HG02623 (cell line): ENCODE data around the gene ELP6.

Experiments
- ATAC-seq: cut with Tn5 transposase; IDR thresholded peaks from one replicate; pipeline ENCODE4 v1.9.1; 2021; ENCODE audit warnings: moderate library complexity; ENCODE audit not compliant: unreplicated experiment

The ELP6 gene, protein sequence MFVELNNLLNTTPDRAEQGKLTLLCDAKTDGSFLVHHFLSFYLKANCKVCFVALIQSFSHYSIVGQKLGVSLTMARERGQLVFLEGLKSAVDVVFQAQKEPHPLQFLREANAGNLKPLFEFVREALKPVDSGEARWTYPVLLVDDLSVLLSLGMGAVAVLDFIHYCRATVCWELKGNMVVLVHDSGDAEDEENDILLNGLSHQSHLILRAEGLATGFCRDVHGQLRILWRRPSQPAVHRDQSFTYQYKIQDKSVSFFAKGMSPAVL

DNA sequence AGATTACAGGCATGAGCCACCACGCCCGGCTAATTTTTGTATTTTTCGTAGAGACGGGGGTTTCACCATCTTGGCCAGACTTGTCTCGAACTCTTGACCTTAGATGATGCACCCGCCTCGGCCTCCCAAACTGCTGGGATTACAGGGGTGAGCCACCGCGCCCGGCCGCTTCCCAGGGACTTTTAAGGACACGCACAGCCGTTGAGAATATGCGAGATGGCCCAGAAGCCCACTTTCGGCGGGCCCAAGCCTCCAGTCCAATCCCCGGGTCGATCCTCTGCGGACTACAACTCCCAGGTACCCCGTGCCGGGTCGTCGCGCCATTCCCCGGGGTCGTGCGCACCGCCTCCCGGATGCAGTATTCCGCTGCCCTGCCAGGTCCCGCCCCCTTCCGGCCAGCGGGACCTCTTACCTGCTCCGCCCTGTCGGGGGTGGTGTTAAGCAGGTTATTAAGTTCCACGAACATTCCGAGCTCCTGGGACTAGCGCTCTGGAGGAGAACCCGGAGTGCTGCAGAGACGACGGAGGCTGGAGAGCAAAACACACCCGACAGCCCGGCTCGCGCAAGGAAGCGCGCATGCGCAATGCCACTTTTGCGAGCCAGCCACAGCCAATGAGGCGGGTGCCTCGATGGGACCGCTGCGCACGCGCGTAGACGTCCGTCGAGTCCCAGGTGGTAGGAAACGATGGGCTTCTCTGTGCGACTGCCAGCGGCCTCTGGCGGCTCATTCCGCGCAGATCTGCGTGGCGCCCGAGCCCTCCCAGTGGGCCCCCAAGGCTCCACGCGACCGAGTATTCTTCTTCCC lies at the start of gene ELP6:
TSS of gene ELP6 (minus strand) at position 588 of the 805 bp plus-strand sequence. CDS start at position 466, 122 bp downstream.
- ATAC-seq: peak; percentile 89

DNA sequence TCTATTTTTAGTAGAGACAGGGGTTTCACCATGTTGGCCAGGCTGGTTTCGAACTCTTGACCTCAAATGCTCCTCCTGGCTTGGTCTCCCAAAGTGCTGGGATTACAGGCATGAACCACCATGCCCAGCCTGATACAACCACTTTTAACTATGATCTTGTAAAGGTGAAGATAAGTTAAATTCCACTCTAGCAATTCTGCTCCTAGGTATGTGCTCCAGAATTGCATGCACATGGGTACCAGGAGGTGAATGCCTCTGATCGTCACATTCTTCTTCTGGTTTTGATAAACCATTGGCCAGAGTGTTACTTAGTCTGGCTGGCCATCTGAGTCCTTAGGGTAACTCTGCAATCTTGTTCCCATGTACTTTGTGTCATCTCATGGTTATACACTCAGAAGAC lies 42.8 kb upstream of the ELP6 start:
- no peak for ATAC-seq

DNA sequence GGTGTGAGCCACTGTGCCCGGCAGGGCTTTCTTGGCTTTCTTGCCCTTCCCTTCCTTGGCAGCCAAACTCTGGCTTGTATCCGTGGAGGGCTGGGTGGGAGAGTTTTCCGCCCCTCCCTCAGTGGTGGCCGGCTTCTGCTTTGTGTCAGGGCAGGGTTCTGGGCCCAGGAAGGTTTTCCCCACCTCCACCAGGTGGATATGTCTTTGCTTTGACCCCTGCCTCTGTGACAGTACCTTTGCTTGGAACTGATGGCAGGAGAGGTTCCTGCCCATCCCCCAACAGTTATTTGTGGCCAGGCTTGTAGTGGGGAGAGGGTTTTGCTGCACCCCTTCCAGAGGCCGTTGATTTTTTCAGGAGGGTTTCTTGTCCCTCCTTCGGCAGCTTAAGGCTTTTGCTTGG lies 40.8 kb upstream of the ELP6 start:
- ATAC-seq: no peak

DNA sequence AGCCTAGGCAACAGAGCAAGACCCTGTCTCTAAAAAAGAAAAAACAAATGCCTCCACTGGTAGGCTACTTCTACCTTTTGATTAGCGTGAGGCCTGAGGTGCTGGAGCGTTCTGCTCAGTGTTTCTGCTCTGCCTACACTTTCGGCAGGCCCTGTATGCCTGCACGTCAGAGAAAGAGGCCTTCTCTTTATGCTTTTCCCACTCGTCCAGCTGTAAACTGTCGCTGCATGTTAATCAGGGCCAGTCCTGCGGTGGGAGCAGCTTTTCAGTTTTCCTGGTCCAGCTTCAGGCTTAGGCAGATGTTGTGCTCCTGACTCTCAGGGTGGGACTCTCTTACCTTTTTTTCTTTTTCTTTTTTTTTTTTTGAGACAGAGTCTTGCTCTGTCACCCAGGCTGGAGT lies 39.9 kb upstream of the ELP6 start:
- no peak for ATAC-seq

DNA sequence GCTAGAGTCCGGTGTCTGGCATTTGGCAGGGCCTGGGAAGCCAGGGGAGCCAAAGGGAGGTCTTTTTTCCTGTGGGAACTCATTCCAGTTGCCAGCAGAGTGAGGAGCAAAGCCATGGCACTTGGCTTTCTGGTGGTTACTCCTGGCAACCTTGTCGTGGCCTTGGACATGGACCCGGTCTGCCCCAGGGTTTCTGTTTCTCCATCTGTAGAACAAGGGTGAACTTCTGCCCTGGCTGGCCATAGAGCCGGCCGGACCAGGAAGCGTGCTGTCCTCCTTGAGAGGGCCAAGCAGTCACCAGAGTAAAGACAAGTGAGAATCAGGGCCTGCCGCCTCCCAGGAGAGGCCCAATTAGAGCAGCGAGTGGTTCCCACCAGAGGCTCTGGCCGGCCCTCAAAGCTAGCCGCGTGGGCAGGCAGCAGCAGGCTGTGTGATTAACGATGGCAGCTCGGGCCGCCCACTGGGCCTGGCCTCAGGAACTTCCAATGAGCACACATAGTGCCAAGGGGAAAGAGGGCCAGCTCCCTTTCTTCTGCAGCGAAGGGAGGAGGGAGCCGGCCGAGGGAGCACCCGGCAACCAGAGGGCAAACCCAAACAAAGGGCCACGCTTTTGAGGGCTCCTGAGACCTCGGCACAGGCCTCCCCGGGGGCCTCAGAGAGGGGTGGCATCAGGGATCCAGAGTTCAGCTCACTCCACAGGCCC lies 29.1 kb upstream of the ELP6 start:
- no peak for ATAC-seq

DNA sequence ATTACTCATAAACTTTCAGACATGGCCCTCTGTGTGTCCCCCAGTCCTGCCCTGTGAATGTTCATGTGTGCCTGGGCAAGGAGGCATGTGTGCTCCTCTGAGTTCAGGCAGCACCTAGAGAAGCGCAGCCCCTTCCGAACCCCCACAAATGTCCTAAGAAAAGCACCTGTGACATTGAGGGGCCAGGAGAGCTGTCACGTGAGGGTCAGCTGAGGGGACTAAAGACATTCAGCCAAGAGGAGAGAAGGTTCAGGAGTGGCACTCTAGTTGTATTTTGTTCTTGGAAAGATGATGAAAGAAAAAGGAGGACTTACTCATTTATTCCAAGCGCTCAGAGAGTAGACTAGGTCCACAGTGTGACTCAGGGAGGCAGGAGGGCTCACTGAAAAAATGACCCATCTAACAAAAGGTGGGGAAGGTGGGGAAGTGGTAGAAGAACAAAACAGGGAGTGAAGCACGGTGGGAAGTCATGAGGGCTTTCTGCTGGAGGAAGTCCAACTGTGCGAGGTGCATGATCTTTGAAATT lies 28.1 kb upstream of the ELP6 start:
- ATAC-seq: no peak

DNA sequence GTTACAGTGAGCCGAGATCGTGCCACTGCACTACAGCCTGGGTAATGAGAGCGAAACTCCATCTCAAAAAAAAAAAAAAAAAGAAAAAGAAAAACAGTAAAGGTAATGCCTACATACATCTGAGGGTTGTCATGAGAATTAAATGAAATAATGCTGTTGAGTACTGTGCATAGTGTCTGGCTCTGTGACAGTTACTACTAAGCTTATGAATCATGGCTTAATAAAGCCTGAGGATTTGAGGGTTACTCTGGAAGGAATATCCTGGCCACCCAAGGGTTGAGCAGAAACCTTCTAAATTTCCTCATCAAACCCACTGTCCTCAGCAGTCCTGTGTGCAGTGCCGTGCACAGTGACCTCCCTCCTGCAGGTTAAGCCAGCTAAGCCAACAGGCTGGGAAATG lies 26.8 kb upstream of the ELP6 start:
- ATAC-seq: no peak

DNA sequence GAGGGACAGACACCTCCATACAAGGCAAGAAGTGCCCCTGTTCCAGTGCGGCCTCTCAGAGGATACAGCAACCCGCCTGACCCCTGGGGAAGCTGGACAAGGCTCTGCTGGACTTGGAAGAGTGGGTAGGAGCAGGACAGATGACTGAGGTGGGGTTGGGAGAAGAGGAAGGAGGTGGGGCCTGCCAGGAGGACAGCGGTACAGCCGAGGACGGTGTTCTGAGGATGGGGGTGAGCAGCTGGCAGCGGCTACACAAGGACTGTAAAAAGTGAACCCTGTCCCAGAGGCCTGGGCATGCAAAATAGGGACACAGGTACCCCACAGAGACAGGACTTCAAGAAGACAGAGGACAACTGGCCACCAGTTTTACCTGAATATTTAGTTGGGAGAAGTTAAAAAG lies 23.5 kb upstream of the ELP6 start:
- ATAC-seq: no peak

DNA sequence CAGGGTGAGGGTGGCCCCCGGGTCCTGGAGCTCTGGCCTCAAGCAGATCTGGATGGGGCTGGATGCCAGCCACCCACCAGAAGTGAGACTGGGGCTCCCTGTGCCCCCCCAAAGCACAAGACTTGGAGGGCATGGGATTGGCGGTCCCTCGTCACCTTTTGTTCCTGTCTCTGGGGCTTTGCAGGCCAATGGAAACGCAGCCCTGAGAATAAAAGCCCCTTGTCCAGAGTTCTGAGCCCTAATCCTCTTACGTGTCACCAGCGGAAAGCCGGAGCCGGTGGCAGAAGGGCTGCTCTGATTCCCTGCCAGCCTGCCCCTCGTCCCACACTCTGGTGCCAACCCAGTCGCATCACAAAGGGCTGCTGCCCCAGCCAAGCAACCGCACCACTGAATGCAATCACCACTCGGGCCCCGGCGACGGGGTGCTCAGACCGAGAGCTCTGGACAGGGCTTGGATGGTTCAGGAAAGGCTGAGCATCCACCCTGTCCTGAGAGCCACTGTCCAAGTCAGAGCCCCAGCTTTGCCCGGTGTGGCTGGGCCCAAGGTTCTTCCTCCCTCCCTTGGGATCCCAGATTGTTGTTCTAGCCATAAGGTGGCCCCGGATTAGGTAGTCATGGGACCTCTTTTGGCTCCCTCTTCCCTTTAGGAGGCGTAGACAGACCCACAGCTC lies 22.8 kb upstream of the ELP6 start:
- ATAC-seq: no peak

DNA sequence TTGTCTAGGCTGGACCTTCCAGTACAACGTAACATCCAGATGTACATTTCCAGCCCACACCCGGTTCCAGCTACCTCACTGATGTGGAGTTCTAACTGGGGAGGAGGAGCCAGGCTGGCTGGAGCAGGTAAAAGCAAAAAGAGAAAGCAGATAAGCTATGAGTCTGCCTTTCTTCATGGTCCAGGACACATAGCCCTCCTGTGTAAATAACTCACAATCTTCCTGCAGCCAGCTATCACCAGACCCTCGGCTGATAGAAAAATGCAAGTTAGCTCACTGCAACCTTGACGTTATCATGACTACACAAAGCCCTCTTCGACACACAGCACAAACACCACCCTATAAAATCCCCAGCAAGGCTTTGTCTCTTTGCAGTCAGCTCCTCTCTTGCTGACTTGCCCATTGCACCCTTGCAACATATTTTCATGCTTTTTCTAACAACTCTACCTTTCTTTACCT lies 20.5 kb upstream of the ELP6 start:
- ATAC-seq: no peak

DNA sequence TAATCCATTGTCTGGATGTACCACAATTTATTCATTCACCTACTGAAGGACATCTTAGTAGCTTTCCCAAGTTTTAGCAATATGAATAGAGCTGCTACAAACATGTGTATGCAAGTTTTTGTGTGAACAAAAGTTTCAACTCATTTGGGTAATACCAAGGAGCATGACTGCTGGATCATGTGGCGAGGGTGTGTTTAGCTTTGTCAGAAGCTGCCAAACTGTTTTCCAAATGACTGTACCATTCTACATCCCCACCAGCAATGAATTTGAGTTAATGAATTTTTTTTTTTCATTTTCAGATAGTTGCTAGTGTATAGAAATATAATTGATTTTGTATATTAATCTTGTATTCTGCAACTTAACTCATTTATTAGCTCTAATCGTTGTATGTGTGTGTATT lies 20.0 kb upstream of the ELP6 start:
- no peak for ATAC-seq

DNA sequence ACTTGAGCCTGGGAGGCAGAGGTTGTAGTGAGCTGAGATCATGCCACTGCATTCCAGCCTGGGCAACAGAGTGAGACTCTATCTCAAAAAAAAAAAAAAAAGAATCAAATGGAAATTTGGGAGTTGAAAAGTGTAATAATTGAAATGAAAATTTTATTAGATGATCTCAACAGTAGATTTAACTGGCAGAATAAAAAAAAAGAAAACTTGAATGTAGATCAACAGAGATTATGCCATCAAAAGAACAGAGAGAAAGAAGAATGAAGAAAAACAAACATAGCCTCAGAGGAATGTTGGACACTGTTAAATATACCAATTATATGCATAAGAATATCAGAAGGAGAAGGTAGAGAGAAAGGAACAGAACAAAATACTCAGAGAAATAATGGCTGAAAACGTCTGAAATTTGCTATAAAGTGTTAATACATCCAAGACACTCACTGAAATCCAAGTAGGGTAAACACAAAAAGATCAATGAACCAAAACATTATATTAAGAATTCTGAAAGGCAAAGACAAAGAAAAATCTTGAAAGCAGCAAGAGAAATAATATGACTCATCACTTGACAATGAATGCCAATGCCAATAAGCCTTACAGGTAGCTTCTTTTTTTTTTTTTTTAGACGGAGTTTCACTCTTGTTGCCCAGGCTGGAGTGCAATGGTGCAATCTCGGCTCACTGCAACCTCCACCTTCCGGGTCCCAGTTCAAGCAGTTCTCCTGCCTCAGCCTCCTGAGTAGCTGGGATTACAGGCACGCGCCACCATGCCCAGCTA lies 14.6 kb upstream of the ELP6 start:
- no peak for ATAC-seq

DNA sequence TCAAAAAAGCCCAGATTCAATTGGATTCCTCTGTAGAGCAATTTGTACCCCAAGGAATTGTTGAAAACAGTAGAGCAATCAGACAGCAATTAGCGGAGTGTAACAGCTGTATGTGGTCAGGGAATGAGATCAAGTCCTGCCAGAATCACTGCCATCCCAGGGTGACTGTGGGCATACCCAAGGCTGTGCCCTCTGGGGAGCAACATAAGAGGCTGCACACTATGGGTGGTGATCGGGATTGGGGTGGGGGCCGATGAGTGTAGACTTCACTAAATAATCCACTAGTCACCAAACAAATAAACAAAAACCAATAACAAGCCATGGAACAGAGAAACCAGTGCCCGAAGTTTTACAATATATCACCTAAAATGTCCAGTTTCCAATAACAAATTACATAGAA lies 12.1 kb upstream of the ELP6 start:
- ATAC-seq: no peak

DNA sequence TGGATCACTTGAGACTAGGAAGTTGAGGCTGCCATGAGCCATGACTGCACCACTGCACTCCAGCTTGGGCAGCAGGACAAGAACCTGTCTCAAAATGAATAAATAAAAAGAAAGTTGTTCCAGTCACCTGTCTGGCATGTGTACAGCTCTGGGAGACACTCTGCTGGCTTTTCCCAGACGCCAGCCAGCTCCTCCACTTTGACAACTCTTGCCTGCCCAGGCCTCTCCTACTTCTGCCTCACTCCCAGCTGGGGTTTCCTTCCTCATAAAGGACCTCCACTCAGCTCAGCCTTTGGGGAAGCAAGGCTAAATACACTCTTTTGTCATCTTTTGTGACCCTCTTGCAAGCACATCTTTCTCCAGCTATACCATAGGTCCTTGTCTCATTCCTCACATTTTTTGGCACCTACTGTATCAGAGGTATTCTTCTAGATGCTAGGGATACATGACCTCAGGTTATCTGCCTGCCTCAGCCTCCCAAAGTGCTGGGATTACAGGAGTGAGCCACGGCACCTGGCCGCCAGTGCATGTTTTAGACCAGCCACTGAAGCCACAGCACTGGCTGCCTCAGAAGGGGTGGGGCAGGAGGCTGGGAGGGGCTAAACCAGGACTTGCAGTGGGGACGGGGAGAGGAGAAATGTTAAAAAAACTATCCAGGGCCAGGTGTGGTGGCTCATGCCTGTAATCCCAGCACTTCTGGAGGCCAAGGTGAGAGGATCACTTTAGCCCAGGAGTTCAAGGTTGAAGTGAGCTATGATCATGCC lies 10.0 kb upstream of the ELP6 start:
- no peak for ATAC-seq

DNA sequence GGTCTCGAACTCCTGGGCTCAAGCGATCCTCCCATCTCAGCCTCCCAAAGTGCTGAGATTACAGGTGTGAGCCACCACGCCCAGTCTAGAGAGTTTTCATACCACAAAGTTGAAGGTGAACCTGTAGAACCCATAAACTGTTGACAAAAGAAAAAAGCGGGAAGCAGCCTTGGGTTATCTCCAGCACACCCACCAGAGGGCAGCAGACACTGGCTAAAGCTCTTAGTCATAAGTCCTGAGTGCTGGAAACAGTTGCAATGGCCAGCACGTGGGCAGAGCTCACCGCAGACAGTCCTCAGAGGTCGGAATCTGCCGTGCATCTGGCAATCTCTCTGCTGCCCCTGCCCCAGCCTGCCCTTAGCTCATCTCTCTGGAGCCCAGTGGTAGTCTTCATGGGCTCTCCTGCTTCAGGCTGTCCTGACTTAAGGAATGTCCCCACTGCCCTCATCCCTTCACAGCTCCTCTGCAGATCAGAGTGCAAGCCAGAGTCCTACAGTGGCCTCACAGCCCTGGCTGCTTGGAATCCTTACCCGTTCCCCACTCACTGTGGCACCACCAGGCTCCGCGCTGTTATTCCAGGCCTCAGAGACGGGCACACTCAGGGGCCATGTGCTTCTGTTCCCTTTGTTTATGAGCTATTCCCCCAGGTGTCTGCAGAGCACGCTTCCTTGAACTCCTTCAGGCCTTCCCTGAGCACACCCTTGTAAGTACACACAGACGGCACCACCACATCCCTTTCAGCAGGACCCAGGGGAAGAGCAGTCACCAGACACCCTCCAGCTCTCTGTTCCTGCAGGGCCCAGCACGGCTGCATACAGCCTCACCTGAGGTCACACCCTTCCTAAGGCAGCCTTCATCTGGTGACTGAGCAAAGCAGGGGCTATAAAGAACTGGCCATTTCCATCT lies 8.8 kb upstream of the ELP6 start:
- no peak for ATAC-seq

DNA sequence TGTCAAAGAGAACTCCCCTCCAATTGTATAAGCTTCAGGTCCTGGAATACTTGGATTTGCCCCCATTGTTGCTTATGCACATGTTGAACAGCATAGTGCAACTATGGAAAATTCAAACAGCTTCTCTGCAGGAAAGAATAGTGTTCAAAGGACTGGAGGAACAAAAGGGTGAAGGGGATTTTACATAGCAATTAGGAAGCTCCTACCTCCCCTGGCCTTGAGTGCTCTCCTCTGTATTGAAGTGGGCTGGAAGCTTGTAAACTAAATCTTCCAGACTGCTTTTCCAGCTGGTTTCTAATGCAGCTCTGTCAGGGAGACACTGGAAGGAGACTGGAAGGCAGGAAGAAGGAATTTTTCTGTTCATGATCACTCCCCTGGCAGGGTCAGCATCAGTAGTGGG lies 7.2 kb upstream of the ELP6 start:
- ATAC-seq: no peak

DNA sequence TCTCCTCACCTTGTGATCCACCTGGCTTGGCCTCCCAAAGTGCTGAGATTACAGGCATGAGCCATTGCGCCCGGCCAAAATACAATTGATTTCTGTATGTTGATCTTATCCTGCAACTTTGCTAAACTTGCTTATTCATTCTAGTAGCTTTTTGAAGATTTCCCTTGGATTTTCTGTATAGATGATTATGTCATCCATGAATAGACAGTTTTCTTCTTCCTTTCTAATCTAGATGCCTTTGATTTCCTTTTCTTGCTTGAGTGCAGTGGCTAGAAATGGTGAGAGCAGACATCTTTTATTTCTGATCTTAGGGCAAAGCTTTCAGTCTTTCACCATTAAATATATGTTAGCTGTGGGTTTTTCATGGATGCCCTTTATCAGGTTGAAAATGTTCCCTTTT lies 4.4 kb upstream of the ELP6 start:
- ATAC-seq: no peak

DNA sequence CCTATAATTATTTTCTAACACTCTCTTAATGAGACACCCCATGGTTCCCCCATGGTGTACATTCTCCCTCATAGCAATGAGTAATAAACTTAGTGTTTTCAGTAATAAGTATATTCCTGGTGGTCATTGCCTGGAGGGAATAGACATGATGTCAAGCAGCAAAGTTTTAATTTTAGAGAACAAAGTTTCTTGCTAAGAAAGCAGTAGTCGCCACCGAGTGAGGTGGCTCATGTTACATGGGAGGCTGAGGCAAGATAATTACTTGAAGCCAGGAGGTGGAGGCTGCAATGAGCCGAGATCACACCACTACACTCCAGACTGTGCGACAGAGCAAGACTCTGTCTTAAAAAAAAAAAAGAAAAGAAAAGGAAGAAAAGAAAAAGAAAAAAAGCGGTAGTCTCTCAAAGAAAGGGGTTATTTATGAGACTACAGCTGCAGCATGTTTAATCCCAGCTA lies 2.4 kb upstream of the ELP6 start:
- ATAC-seq: no peak
